ENCODE results near the gene ASB13. TPM values are rescaled to one million over a fixed set of nuclear protein-coding genes. Genes with fewer than 3 reads are reported as not detected.

The ASB13 gene
- polyA plus RNA-seq, 3 donors: 21.9 to 24.3 (median 22.4) TPM

- DNase-seq (ENCODE audit: low read depth in 3 of 3, low spot score in 2 of 3): no peak
These were observed 4.4 kb upstream of the ASB13 start for GRCh38 chr10:5670662-5671375.

GRCh38 chr10:5669604-5670003 lies 3.2 kb upstream of the ASB13 start:
- no peak for DNase-seq (ENCODE audit: low read depth in 3 of 3, low spot score in 2 of 3)

GRCh38 chr10:5668429-5668828 lies 2.0 kb upstream of the ASB13 start:
- no peak for DNase-seq (ENCODE audit: low read depth in 3 of 3, low spot score in 2 of 3)

GRCh38 chr10:5666841-5667630 lies 641 bp upstream of the ASB13 start:
- DNase-seq (ENCODE audit: low read depth in 3 of 3, low spot score in 2 of 3): no peak

GRCh38 chr10:5665373-5666007 lies 905 bp downstream of the ASB13 start:
- no peak for DNase-seq (ENCODE audit: low read depth in 3 of 3, low spot score in 2 of 3)

- DNase-seq (ENCODE audit: low read depth in 3 of 3, low spot score in 2 of 3): no peak
These were observed 2.5 kb downstream of the ASB13 start for GRCh38 chr10:5663692-5664427.

- no peak for DNase-seq (ENCODE audit: low read depth in 3 of 3, low spot score in 2 of 3)
These were observed 3.5 kb downstream of the ASB13 start for GRCh38 chr10:5662708-5663579.

GRCh38 chr10:5661043-5661442 lies 5.4 kb downstream of the ASB13 start:
- no peak for DNase-seq (ENCODE audit: low read depth in 3 of 3, low spot score in 2 of 3)

- no peak for DNase-seq (ENCODE audit: low read depth in 3 of 3, low spot score in 2 of 3)
These were observed 6.5 kb downstream of the ASB13 start for GRCh38 chr10:5659702-5660528.

- no peak for DNase-seq (ENCODE audit: low read depth in 3 of 3, low spot score in 2 of 3)
These were observed 7.3 kb downstream of the ASB13 start for GRCh38 chr10:5658871-5659618.

GRCh38 chr10:5656737-5657579 lies 9.4 kb downstream of the ASB13 start:
- no peak for DNase-seq (ENCODE audit: low read depth in 3 of 3, low spot score in 2 of 3)

GRCh38 chr10:5655121-5655520 lies 11.3 kb downstream of the ASB13 start:
- no peak for DNase-seq (ENCODE audit: low read depth in 3 of 3, low spot score in 2 of 3)

GRCh38 chr10:5654218-5654755 lies 12.1 kb downstream of the ASB13 start:
- no peak for DNase-seq (ENCODE audit: low read depth in 3 of 3, low spot score in 2 of 3)

GRCh38 chr10:5652746-5653145 lies 13.6 kb downstream of the ASB13 start:
- DNase-seq (ENCODE audit: low read depth in 3 of 3, low spot score in 2 of 3): no peak

GRCh38 chr10:5651388-5651764 lies 15.0 kb downstream of the ASB13 start:
- DNase-seq (ENCODE audit: low read depth in 3 of 3, low spot score in 2 of 3): no peak

GRCh38 chr10:5650664-5651387 lies 15.6 kb downstream of the ASB13 start:
- DNase-seq (ENCODE audit: low read depth in 3 of 3, low spot score in 2 of 3): no peak

GRCh38 chr10:5649746-5650145 lies 16.6 kb downstream of the ASB13 start:
- no peak for DNase-seq (ENCODE audit: low read depth in 3 of 3, low spot score in 2 of 3)

Data from right renal cortex interstitium (tissue), 3 donors.